Stimulated activated CD4-positive, alpha-beta T cell treated with anti-CD3 and anti-CD28 coated beads, TNF-alpha, amount 100 ng/mL, for 48 hours (primary cell): ENCODE data around the gene CD33.
"Not testable (repeated sequence)": the region's sequence is repeated elsewhere in the genome, so short reads cannot be mapped to it uniquely, and the experiment has no call there.

Experiments
- DNase-seq, 3 donors: peaks; one replicate each; pipeline ENCODE4 v3.0.0-alpha.2; 2020; ENCODE audit warnings: low read depth in 3 of 3

CD33 gene

GRCh38 chr19:51210191-51210784 is 14.6 kb upstream of the CD33 start:
- no peak for DNase-seq

DNA sequence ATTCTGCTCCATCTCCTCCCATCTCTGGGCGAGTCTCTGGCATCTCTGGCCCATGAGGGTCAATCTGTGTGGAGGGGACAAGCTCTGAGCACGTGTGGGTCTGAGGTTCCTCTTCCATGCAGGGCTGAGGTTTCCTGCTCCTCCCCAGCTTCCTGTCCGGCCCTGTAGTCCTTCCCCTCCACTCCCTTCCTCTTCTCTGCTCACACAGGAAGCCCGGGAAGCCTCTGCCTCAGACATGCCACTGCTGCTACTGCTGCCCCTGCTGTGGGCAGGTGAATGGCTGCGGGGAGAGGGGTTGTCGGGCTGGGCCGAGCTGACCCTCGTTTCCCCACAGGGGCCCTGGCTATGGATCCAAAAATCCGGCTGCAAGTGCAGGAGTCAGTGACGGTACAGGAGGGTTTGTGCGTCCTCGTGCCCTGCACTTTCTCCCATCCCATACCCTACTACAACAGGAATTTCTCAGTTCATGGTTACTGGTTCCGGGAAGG is 14.0 kb upstream of the CD33 start:
- DNase-seq = not testable (repeated sequence)

GRCh38 chr19:51211833-51212232 is 13.0 kb upstream of the CD33 start:
- no peak for DNase-seq

GRCh38 chr19:51219307-51219706 is 5.6 kb upstream of the CD33 start:
- DNase-seq = no peak

- no peak for DNase-seq
These were observed 4.9 kb upstream of the CD33 start for GRCh38 chr19:51219971-51220370.

DNA sequence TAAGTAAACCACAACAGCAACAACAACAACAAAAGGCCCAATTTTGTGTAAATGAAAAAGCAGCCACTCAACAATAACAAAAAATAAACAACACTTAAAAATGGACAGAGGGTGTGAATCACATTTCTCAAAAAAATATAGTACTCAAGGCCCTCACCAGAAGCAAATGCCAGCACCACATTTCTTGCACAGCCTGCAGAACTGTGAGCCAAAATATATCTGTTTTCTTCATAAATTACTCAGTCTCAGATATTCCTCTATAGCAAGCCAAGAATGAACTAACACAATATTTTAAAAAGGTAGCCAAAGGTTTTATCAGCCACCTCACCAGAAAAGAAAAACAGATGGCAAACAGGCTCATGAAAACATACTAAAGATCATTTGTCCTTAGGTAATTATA is 3.9 kb upstream of the CD33 start:
- no peak for DNase-seq

- no peak for DNase-seq
These were observed 678 bp upstream of the CD33 start for GRCh38 chr19:51224163-51224641.

- DNase-seq = no peak
These were observed 1.2 kb downstream of the CD33 start for GRCh38 chr19:51226067-51226466.

DNA sequence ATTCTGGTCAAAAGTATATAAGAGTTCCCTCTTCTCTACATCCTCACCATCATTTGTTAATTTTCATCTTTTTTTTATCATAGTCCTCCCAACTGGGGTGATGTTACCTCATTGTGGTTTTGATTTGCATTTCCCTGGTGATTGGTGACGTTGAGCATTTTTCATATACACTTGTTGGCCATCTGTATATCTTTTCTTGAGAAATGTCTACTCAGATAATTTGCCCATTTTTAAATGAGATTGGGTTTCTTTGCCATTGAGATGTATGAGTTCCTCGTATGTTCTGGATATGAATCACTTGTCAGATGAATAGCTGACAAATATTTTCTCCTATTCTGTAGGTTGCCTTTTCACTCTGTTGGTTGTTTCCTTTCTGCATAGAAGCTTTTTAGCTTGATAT is 2.4 kb downstream of the CD33 start:
- no peak for DNase-seq

GRCh38 chr19:51227966-51228365 is 3.1 kb downstream of the CD33 start:
- DNase-seq = no peak

DNA sequence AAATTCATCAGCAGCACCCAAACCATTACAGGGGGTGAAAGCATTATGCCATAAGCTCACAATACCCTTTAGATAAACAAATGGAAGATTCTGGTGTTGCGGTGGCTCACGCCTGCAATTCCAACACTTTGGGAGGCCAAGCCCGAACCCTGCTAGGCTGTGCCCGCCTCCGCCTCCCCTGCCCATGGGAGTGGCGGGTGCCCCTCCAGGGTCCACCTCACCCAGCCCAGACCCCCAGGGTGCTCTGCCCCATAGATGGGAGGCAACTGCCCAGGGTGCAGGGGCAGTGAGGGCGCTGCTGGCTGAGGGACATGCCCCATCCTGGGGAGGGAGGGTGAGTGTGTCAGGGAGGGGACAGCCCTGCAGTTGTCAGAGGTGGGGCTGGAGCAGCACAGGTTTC is 16.0 kb downstream of the CD33 start:
- DNase-seq = no peak

DNA sequence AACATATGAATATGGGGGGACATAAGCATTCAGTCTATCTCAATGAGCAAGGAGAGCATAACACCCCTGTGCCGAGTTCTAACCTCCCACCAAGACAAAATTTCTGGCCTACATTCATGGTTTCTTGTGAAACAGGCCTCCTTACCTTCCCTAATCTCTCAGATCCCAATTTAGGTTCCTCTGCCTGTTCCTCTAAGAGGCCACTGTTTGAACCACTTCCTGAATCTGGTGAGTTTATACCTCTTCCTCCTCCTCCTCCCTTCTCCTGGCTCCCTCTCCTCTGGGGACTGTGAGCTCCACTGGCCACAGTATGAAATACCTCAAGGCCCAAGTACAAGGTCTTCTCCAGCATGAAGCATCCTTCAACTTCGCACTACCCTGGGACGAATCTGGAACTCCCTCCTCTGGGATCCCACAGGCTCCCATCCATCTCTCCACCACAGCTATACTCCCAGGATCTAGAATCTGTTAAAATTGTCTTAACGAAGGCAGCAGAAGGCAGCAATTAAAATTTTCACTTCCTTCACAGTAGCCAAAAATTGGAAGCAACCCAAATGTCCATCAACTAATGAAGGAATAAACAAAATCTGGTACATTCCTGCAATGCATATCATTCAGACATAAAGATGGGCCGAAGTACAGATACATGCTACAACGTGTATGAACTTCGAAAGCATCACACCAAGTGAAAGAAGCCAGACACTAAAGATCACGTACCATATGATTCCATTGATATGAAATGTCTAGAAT is 18.2 kb downstream of the CD33 start:
- DNase-seq = no peak

GRCh38 chr19:51246164-51246552 is 21.3 kb downstream of the CD33 start:
- no peak for DNase-seq

GRCh38 chr19:51247972-51248590 is 23.2 kb downstream of the CD33 start:
- DNase-seq = no peak

DNA sequence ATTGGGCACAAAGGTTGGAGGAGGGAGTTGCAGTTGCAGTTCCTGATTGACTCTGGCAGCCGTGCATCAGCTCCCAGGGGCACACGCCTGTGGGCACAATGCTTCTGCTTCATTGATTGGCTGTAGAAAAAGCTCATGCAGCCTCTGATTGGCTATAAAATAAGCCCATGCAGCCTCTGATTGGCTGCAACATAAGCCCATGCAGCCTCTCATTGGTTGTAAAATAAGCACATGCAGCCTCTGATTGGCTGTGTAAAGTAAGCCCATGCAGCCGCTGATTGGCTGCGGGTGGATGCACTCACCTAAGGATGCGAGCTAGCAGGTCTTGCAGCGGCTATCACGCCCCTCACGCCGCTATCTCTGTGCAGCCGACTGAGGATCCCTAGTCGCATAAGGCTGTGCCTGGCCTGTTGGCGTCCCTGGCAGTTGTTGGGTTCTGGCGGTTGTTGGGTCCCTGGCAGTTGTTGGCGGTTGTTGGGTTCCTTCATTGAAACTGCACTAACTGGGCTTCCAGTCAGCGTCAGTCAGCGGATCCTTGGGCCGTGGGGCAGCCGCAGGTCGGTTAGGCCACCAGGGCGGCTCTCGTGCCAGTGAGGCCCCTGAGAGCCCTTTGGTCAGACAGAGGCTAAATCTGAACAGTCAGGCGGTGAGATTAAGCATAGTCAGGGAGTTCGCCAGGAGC is 26.0 kb downstream of the CD33 start, which contains the start of gene SIGLECL1:
Gene SIGLECL1, plus strand, starts transcription at position 295 of the 682 bp plus-strand sequence. CDS start 12,993 bp downstream, outside the sequence.
- no peak for DNase-seq

GRCh38 chr19:51251468-51251820 is 26.6 kb downstream of the CD33 start:
- DNase-seq = no peak

DNA sequence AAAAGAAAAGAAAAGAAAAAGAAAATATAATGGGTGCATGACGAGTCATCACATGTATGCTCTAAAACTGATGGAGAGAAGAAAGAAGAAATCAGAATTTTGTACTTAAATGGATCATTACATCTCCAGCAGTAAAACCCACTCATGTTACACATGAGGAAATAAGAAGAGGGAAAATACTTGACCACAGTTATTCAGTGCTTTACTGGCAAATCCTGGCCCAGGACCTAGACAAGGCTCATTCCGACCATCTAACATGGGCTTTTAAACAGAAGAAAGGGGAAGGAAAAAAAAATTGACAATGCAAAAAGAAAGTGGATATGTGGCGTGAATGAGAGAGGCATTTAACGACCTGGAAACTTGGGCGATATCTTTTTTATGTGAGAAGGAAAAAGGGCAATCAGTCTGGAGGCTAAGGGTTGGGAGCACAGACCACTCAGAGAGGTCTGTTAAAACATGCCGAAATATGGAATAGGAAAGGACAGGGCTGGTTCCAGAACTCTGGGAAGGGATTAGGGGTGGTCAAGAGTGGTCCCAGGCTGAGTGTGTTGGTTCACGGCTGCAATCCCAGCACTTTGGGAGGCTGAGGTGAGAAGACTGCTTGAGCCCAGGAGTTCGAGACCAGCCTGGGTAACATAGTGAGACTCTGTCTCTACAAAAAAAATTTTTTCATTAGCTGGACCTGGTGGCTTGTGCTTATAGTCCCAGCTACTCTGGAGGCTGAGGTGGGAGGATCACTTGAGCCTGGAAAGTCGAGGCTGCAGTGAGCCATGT is 27.6 kb downstream of the CD33 start:
- DNase-seq = no peak

- DNase-seq = no peak
These were observed 28.4 kb downstream of the CD33 start for GRCh38 chr19:51253088-51253806.

DNA sequence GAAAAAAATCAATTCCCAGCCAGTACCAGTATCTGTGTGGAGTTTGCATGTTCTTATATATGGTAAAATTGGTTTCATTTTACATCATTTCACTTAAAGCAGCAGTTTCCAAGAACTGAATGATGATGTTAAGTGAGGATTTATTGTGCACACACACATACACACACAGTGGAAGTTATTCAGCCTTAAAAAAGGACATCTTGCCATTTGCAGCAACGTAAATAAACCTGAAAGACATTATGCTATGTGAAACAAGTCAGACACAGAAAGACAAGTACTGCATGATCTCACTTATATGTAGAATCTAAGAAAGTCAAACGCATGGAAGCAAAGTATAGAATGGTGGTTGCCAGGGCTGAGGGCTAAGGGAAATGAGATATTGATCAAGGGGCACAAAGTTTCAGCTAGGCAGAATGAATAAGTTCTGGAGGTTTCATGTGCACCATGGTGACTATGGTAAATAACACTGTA is 31.3 kb downstream of the CD33 start:
- no peak for DNase-seq

DNA sequence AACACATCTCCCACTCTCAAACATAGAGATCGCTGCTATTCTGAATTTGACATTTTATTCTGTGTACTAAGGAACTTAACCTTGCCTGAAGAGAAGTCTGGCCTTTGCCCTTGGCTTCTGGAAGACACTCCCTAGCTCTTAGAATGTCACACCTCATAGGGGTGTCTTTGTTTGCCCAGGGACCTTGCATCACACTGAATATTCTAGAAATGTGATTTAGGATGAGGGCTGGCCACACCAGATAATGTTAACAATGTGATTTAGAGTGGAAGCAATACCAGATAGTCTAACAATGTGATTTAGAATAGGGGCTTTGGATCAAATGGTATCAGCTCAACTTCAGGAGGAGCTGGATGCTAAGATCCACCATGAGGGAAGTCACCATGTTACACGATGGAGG is 32.6 kb downstream of the CD33 start:
- DNase-seq = no peak
